ENCODE data around the gene DUSP8.

The DUSP8 gene

DNA sequence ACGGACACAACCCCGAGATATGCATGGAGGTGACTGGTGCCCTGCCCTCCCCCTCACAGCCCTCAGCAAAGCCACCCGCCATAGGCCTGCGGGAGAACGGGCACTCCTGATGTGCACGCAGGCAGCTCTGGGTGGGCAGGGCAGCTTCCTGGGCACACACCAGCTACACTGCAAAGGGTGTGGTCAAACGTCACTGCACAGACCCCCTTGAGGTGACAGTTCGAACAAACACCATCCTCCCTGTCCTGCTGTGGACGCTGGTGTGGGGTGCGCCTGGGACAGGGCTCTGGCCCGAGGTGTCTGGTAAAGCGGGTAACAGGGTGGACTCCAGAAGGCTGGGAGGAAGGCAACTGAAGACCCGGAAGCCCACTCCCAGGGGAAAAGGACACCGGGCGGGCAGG, 63.6 kb downstream of the DUSP8 start:
- H3K9me3 Mint-ChIP-seq, result no peaks in the 10 kb centered on the region
- no peak overlapping the region for H3K4me3 Mint-ChIP-seq
- no peak for ATAC-seq (replicated peaks)
- no peaks in the 10 kb centered on the region for H3K27me3 Mint-ChIP-seq
- H3K27ac Mint-ChIP-seq, result peak overlapping the region; percentile 20
- H3K36me3 Mint-ChIP-seq, result peaks cover 5 to 6% of the 10 kb centered on the region in 2 donors
- H3K4me1 Mint-ChIP-seq, result peaks cover 39 to 56% of the 10 kb centered on the region in 2 donors
- DNase-seq, result no peak

DNA sequence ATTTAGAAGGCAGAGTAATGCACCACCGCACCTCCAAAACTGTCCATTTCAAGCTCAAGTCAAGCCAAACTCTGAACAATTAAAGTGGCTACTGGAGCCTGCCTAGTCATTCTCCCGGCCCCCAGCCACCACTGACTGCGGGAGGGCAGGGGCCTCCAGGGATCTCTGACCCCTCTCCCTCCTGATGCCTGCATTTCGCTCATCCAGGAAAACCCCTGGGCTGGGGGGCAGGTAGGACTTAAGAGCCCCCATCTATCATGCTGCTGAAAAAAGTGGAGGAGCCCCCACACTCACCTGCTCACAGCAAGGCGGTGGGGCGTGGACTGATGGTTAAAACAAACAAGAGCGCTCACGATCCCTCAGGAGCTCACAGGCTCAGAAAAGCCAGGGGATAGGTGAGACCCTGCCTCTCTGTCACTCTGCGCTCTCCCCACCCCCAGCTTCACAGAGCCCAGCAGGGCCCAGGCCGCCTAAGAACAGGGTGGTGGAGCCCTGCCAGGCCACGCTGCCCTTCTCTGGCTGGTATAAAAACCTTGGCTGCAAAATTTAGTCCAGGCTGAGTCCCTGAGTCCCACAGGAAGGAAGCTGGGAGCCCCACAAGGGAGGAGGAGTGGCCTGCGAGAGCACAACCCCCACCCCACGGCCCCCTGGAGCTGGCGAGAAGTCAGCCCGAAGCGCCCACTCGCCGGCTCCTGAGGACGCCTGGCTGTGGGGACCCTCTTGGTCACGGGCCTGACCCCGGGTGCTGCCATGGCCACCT, 64.5 kb downstream of the DUSP8 start:
- Mint-ChIP-seq H3K9me3 (no peaks in the 10 kb centered on the region), H3K4me3 (no peak overlapping the region), H3K27me3 (no peaks in the 10 kb centered on the region), H3K4me1 (peaks cover 39 to 61% of the 10 kb centered on the region in 2 donors), H3K27ac (no peak overlapping the region), H3K36me3 (peaks cover 2 to 3% of the 10 kb centered on the region in 2 donors)
- DNase-seq (no peak), ATAC-seq (replicated peaks) (no peak)

DNA sequence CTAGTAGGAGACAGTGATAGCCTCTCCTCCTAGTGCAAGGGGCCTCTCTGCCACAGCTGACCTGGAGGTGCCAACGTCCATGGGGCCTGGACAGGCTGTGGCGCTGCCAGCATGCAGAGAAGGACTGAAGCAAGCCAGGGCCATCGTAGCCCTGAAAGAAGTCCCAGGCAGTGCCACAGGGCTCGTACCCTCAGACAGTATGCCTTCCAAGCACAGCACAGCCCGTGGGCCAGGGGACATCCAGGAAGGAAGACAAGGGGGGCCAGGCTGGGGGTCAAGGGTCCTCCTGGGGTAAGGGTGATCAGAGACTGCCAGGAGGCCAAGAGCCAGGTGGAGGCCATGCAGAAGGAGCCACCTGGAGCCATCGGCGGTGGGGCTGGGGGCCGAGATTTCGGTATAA, 65.1 kb downstream of the DUSP8 start:
- ATAC-seq (replicated peaks) (no peak), DNase-seq (no peak)
- Mint-ChIP-seq H3K27ac (peak overlapping the region; percentile 59), H3K4me1 (peaks cover 36 to 57% of the 10 kb centered on the region in 2 donors), H3K9me3 (no peaks in the 10 kb centered on the region), H3K27me3 (no peaks in the 10 kb centered on the region), H3K4me3 (no peak overlapping the region), H3K36me3 (peaks cover 2 to 3% of the 10 kb centered on the region in 2 donors)

DNA sequence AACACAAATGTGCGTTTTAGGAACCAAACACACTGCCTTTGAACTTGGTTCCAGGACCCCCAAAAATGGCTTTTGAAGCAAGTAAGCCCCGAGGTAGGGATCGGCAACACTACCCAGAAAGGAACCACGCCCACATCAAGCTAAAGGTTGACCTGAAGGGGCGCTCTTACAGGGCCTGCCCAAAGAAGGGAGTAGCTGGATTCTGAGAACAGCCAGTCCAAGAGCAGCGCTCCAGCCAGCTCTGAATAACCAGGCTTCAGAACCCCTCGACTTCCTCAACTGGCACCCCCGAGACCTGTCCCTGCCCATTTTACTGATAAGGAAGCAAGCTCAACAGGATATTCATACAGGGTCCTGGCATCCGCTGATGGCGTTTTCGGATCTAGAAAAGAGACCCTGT, 66.6 kb downstream of the DUSP8 start:
- peaks cover 0 to 3% of the 10 kb centered on the region in 2 donors for H3K9me3 Mint-ChIP-seq
- ATAC-seq (replicated peaks) (no peak), DNase-seq (no peak)
- no peak overlapping the region for H3K4me3 Mint-ChIP-seq
- no peaks in the 10 kb centered on the region for H3K27me3 Mint-ChIP-seq
- H3K36me3 Mint-ChIP-seq, result peaks cover 6 to 9% of the 10 kb centered on the region in 2 donors
- H3K27ac Mint-ChIP-seq, result no peak overlapping the region
- H3K4me1 Mint-ChIP-seq, result peaks cover 36 to 65% of the 10 kb centered on the region in 2 donors

DNA sequence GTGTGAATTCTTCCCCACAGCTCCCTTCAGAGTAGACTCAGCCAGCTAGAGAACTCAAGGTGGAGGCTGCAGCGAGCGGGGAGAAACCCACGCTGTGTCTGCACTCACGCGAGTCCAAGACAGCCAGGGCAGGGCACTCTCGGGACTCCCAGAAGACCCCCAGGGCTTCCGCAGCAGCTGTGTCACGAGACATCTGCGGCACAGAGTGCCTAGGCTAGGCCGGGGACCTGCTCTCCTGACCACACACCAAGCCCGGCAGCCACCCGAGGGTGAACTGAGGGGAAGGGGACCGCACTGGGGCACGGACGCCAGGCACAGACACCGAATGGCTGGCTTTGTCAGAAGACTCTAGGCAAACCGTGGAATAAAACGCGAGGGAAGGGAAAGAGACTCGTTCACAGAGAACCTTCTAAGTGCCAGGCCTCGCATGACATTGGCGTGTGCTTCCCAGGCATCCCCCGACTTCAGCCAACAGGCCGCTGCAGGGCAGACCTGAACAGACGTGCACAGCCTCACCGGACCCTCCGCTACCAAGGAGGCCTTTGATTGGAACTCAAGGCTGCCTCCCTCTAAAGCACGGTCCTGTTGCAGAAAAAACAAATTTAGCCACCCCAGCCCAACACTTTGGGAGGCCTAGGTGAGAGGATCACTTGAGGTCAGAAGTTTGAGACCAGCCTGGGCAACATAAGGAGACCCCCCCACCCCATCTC, 67.3 kb downstream of the DUSP8 start:
- DNase-seq, result no peak
- peak in 1 of 2 donors; percentile 18 for ATAC-seq (replicated peaks)
- peak overlapping the region; percentile 14 for H3K27ac Mint-ChIP-seq
- H3K36me3 Mint-ChIP-seq, result peaks cover 11 to 16% of the 10 kb centered on the region in 2 donors
- H3K4me1 Mint-ChIP-seq, result peaks cover 36 to 71% of the 10 kb centered on the region in 2 donors
- no peak overlapping the region for H3K4me3 Mint-ChIP-seq
- no peaks in the 10 kb centered on the region for H3K27me3 Mint-ChIP-seq
- peaks cover 0 to 6% of the 10 kb centered on the region in 2 donors for H3K9me3 Mint-ChIP-seq

DNA sequence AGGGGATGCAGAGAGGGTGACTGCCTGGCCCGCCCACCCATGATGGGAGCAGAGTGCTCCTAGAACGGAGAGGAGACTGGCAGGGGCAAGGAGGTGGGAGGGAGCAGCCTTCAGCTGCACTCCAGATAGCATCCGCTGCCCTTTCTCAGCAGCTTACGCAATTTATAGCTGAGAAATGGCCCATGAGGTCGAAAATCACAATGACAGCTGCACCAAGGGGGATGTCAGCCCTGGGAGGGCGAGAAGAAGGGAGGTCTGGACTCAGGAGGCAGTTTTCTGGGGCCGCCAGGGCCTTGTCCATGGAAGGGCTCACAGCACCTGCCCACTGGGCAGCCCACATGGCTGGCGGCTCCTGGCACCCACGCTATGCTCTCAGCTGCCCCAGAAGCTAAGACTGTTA, 67.9 kb downstream of the DUSP8 start:
- no peak overlapping the region for H3K27ac Mint-ChIP-seq
- ATAC-seq (replicated peaks) (no peak), DNase-seq (no peak)
- H3K4me1 Mint-ChIP-seq, result peaks cover 32 to 66% of the 10 kb centered on the region in 2 donors
- peaks cover 14 to 16% of the 10 kb centered on the region in 2 donors for H3K36me3 Mint-ChIP-seq
- no peak overlapping the region for H3K4me3 Mint-ChIP-seq
- H3K9me3 Mint-ChIP-seq, result peaks cover under 1 to 6% of the 10 kb centered on the region in 2 donors
- H3K27me3 Mint-ChIP-seq, result no peaks in the 10 kb centered on the region

All from stimulated activated naive B cell treated with anti-CD40 and anti-IgM and Interleukin-4, amounts not matched to agents 10 μg/mL and 1 μg/mL and 100 μg/mL, for 72 hours (primary cell).